ENCODE data around the gene PIK3C2G.
"Not testable (repeated sequence)": the region's sequence is repeated elsewhere in the genome, so short reads cannot be mapped to it uniquely, and the experiment has no call there.

Gene PIK3C2G

DNA sequence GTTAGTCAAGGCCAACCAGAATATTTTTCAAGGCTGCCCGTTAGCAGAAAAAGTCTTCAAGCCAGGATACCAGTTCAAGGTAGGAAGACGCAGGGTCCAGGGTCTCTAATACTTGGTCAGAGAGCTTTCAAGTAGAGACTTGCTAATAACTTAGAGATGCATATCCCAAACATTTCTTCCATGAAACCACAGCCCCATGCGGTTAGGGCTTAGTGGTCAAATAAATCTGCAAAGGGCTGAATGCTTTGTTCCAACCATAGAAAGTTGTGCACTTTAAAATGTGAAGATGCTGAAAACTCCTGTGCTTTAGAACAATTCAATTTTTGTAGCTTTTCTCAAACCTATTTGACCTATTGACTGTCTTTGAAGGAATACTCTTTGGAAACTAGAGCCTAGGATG is 208.9 kb downstream of the PIK3C2G start:
- H3K4me3 ChIP-seq (ENCODE audit: low read length): no peak overlapping the region
- TF ChIP-seq ZNF274 (IDR thresholded peaks at IDR 0.05; ENCODE audit: low read depth, low read length): no peak

DNA sequence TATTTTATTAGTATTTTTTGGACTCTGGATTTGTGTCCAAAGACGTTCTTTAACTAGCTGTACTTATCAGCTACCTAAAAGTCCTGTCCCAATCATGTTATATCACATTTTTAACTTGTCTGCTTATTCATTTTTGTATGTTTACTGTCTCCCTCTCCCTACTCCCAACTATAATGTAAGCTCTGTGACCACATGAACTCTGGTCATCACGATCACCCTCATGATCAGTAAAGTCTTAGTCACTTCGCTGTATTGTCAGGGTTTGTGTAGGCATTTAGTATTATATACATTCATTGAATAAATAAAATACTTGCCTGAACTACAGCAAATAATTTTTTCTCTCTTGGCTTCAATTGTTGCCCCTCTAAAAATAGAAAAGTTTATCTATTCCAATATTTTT is 211.0 kb downstream of the PIK3C2G start:
- no peak for TF ChIP-seq ZNF274 (IDR thresholded peaks at IDR 0.05; ENCODE audit: low read depth, low read length)
- H3K4me3 ChIP-seq (ENCODE audit: low read length): no peak overlapping the region

DNA sequence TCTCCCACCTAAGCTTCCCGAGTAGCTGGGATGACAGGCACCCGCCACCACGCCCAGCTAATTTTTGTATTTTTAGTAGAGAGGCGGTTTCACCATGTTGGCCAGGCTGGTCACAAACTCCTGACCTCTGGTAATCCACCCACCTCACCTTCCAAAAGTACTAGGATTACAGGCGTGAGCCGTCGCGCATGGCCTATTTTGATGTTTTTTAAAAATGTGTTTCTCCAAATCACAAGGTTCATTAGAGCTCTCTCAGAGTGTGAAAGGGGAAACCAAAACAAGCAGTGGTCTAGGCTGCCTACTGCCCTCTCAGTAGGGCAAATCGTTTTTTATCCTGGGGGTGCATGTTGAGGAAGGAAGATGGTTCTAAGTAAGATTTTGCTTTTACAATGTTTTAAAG is 211.5 kb downstream of the PIK3C2G start:
- no peak for TF ChIP-seq ZNF274 (IDR thresholded peaks at IDR 0.05; ENCODE audit: low read depth, low read length)
- no peak overlapping the region for H3K4me3 ChIP-seq (ENCODE audit: low read length)

DNA sequence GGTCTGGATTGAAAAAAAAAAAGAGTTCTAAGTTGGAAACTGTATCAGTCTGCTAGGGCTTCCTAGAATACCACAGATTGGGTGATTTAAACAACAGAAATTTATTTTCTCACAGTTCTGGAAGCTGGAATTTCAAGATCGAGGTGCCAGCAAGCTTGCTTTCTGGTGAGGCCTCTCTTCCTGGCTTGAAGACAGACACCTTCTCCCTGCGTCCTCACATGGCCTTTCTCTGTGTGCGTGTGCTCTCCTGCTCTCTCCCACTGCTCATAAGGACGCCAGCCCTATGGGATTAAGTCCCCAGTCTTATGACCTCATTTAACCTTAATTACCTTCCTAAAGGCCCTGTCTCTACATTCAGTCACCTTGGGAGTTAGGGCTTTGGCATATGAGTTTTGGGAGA is 215.5 kb downstream of the PIK3C2G start:
- no peak for TF ChIP-seq ZNF274 (IDR thresholded peaks at IDR 0.05; ENCODE audit: low read depth, low read length)
- no peak overlapping the region for H3K4me3 ChIP-seq (ENCODE audit: low read length)

DNA sequence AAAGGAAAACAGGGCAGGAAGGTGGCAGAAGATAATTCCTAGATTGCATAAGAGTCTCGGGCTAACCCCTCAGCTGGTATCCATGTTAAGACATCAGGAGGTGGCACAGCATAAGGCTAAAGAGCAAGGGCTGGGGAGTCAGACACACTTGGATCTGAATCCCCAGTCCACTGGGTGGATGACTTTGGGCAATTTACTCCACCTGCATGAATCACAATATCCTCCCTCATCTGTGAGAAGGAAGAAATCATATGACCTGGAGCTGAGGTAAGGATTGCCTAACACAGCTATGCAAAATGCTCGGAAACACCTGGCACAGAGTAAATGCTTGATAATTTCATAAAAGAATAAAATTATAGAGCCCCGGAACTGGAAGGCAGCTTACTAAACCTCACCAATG is 217.9 kb downstream of the PIK3C2G start:
- no peak overlapping the region for H3K4me3 ChIP-seq (ENCODE audit: low read length)
- no peak for TF ChIP-seq ZNF274 (IDR thresholded peaks at IDR 0.05; ENCODE audit: low read depth, low read length)

DNA sequence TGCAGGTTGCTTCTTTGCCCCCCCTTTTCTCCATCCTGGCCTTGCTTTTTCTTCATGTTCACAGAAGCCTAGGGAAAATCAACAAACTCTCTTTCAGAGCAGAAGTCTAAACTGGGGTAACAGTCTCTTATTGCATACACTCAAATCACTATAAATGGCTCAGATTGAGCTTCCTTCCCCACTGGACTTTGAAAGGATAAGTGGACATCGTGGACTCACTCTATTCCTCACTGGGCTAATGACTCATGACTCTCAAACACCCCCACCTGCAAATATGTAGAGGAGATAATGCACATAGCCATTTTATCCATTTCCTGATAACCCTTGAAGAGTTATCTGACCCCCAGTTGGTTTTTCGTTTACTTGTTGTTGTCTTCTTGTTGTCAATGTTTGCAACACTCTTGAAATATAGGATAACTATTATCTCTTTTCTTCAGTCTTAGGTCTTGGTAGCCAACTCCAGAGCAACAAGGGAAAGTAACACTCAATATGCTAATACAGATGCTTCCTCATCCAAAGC is 221.3 kb downstream of the PIK3C2G start:
- H3K4me3 ChIP-seq (ENCODE audit: low read length): no peak overlapping the region
- TF ChIP-seq ZNF274 (IDR thresholded peaks at IDR 0.05; ENCODE audit: low read depth, low read length): no peak

DNA sequence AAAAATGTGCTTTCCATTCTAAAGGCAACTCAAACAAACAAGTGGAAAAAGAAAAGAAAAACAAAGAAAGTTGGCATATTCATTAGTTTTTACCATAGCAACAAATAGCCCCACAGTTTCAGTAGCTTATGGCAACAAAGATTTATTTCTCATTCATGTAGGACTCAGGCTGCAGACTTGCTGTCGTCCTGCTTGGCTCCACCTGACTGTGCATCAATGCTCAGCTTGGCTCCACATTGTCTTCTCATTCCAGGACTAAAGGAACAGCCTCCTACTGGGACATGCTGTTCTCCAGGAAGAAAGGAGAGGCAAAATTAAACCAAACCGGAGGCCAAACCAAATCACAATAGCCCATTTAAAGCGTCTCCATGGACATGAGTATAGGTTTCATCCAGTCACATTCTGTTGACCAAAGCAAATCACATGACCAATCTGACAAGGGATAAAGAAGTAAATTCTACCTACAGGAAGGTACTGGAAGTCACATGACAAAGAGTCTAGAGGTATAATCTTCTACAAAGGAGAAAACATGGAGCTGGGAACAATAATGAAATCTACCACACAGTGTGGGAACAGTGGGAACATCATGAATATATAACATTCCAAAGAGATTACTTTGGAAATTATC is 222.5 kb downstream of the PIK3C2G start:
- H3K4me3 ChIP-seq (ENCODE audit: low read length): no peak overlapping the region
- no peak for TF ChIP-seq ZNF274 (IDR thresholded peaks at IDR 0.05; ENCODE audit: low read depth, low read length)

DNA sequence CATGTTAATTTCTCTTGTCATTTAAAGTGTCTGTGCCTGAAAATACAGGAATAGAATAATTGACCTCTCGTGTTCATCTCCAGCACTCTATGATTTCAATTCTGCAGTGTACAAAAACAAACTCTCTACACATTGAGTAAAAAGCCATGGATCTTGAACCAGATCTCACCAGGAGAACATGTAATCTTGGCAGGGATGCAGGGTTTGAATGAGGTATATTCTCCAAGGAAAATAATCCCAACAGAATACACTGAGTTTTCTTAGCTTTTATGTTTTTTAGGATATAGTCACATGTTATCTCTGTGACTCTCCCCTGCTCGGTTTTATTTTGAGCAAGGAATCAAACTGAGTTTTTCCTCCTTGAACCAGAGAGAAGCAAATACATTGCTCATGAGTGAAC is 224.7 kb downstream of the PIK3C2G start:
- no peak for TF ChIP-seq ZNF274 (IDR thresholded peaks at IDR 0.05; ENCODE audit: low read depth, low read length)
- no peak overlapping the region for H3K4me3 ChIP-seq (ENCODE audit: low read length)

DNA sequence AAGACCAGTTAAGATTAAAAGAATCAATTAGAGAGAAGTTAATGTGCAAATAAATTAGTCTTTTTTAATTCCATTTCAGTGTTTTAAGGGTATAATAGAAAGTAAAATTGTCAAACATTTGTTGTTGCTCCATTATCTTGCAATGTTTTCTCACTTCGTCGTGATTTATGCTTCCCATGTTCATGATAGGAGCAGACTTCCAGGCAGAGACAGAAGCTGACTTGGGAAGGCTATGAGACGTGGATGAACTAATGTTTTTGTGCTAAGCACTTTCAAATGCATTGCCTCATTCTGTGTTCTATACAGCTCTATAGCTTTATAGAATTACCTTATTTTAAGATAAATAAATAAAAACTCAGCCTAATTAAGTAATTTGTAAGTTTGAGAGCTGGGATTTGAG is 226.2 kb downstream of the PIK3C2G start:
- no peak overlapping the region for H3K4me3 ChIP-seq (ENCODE audit: low read length)
- TF ChIP-seq ZNF274 (IDR thresholded peaks at IDR 0.05; ENCODE audit: low read depth, low read length): no peak

DNA sequence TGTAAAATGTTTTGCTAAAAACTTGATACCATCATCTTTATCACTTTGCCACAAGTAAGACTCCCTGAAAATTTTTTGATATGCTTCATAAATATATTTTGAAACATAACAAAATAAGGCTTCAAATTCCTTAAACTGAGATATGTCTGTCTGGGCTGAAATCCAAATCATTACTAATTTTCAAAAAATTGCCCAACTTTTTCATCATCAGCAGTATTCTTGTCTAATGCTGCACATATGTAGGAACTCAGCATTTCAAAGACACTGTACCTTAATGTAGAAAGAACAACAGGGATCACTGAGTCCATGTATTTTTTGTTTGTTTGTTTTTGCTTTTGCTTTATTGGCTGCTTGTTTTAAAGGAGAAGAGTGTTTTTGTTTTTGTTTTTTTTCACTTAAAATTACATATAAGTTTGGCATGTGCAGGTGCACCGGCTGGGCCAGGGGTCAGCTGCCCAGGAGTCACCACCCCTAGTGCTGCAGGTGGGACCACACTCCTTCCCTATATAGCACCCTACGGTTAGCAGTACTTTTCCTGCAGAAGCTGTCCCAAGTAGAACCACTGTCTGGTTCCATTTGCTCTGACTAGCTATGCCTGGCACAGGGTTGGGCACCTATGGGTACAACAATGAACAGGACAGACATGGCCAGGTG is 231.2 kb downstream of the PIK3C2G start:
- no peak overlapping the region for H3K4me3 ChIP-seq (ENCODE audit: low read length)

DNA sequence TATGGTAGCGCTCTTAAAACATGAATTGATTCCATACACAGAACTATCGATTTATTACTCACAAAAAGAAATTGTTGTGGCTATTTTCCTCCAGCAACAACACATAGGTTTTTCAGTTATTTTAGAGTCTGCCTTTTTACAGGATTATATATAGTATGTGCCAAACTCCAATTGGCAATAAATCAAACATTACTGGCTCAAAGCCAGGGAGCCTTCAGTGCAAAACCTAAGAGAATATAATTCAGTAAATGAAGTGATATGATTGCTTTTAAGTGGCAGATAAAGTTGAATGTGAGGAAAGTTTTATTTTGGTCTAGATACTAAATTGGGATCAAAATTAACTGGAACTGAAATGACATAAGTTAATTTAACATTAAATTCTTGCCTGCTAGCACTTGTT is 234.8 kb downstream of the PIK3C2G start:
- H3K4me3 ChIP-seq (ENCODE audit: low read length): no peak overlapping the region
- no peak for TF ChIP-seq ZNF274 (IDR thresholded peaks at IDR 0.05; ENCODE audit: low read depth, low read length)

More for the DNA sequence above, 231.2 kb downstream of the PIK3C2G start:
- TF ChIP-seq ZNF274 (IDR thresholded peaks at IDR 0.05; ENCODE audit: low read depth, low read length): no peak

DNA sequence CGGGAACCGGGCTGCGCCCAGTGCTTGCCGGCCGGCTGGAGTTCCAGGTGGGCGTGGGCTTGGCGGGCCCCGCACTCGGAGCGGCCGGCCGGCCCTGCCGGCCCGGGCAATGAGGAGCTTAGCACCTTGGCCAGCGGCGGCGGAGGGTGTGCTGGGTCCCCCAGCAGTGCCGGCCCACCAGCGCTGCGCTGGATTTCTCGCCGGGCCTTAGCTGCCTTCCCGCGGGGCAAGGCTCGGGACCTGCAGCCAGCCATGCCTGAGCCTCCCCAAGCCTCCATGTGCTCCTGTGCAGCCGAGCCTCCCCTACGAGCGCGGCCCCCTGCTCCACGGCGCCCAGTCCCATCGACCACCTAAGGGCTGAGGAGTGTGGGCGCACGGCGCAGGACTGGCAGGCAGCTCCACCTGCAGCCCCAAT is 238.8 kb downstream of the PIK3C2G start:
- H3K4me3 ChIP-seq (ENCODE audit: low read length): not testable (repeated sequence)

DNA sequence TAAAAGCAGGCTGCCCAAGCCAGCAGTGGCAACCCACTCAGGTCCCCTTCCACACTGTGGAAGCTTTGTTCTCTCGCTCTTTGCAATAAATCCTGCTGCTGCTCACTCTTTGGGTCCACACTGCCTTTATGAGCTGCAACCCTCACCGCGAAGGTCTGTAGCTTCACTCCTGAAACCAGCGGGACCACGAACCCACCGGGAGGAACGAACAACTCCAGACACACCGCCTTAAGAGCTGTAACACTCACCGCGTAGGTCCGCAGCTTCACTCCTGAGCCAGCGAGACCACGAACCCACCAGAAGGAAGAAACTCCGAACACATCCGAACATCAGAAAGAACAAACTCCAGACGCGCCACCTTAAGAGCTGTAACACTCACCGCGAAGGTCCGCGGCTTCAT is 239.4 kb downstream of the PIK3C2G start:
- not testable (repeated sequence) for H3K4me3 ChIP-seq (ENCODE audit: low read length)

DNA sequence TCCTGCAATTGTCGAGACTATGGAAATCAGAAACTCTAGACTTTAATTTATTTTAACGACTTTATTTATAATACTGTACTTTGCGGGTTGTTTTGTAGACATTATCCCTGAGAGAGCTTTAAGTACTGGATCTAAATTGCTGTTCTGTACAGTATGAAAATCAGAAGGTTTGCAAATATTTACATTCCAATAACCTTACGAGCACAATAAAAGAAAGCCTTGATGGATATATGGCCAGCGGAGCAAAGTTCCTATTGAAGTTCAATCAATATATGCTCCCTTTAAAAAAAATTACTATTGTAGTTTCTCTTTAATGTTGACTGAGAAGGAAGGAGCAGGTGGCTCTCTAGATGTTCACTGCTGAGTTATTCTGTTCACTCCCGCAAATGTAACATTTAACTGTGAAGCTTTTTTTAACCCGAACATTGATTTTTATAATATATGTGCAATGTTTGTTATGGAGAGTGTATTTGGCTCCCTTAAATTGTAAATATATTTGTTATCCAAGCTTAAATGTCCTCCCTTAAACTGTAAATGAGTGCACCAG is 241.2 kb downstream of the PIK3C2G start:
- TF ChIP-seq ZNF274 (IDR thresholded peaks at IDR 0.05; ENCODE audit: low read depth, low read length): no peak
- H3K4me3 ChIP-seq (ENCODE audit: low read length): no peak overlapping the region

DNA sequence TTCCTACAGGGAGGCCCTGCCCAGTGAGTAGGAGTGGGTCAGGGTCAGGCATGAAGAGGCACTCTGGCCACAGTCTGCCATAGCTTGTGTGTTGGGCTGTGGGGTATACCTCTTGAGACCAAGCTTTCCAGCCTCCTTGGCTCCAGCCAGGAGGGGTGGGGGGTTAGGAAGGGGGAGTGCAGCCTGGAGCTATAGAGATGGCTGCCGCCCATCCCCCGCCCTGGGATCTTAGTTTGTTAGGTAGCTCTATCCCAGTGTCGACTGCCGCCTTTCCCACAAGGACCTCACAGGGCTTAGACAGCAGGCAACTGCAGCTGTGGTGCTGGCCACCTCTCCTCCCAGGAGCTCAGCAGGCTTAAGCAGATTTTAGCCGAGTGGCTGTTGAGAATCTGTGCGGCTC is 260.1 kb downstream of the PIK3C2G start:
- H3K4me3 ChIP-seq (ENCODE audit: low read length): no peak overlapping the region
- TF ChIP-seq ZNF274 (IDR thresholded peaks at IDR 0.05; ENCODE audit: low read depth, low read length): no peak
